Endothelial cell (in vitro differentiated cells): ENCODE data around the gene SLC52A1. TPM values are rescaled to one million over a fixed set of nuclear protein-coding genes. Genes with fewer than 3 reads are reported as not detected.
"Not testable (repeated sequence)": the region's sequence is repeated elsewhere in the genome, so short reads cannot be mapped to it uniquely, and the experiment has no call there.

ENCODE experiments used
- DNase-seq: peaks from one replicate; pipeline ENCODE4 v3.0.0; 2021; ENCODE audit warnings: low spot score
- H3K27ac Mint-ChIP-seq: one replicate; pipeline ENCODE4 v1.8.0; 2021; ENCODE audit warnings: mixed read lengths, inconsistent platforms; ENCODE audit not compliant: unreplicated experiment
- H3K27me3 Mint-ChIP-seq: one replicate; pipeline ENCODE4 v1.8.0; 2021; ENCODE audit warnings: mild to moderate bottlenecking, moderate library complexity, mixed read lengths, inconsistent platforms; ENCODE audit not compliant: unreplicated experiment
- H3K36me3 Mint-ChIP-seq: one replicate; pipeline ENCODE4 v1.8.0; 2021; ENCODE audit warnings: mild to moderate bottlenecking, low read depth, mixed read lengths, inconsistent platforms; ENCODE audit not compliant: unreplicated experiment
- H3K4me1 Mint-ChIP-seq: one replicate; pipeline ENCODE4 v1.8.0; 2021; ENCODE audit warnings: mild to moderate bottlenecking, mixed read lengths, inconsistent platforms; ENCODE audit not compliant: unreplicated experiment
- H3K4me3 Mint-ChIP-seq: one replicate; pipeline ENCODE4 v1.8.0; 2021; ENCODE audit warnings: mild to moderate bottlenecking, mixed read lengths, inconsistent platforms; ENCODE audit not compliant: unreplicated experiment
- H3K9me3 Mint-ChIP-seq: one replicate; pipeline ENCODE4 v1.8.0; 2021; ENCODE audit warnings: mixed read lengths, inconsistent platforms; ENCODE audit not compliant: unreplicated experiment
- CTCF ChIP-seq: fragments of 200-600 bp; sonication (generic); IDR thresholded peaks from one replicate; pipeline ENCODE4 v1.5.0; 2021; ENCODE audit warnings: antibody characterized with exemption; ENCODE audit not compliant: unreplicated experiment
- long read RNA-seq: library from polyadenylated mRNA; unstranded; transcript quantifications from one replicate; pipeline ENCODE4 v2.0.0, GENCODE V29; 2020; ENCODE audit not compliant: unreplicated experiment
- total RNA-seq: library from RNA; stranded (reverse); fragmentation: NEBNext Ultra II Directional; extraction: Animal tissue kit (Norgen Biotek cat#: 25700); gene quantifications from one replicate; pipeline ENCODE4 v1.2.1, GENCODE V29; 2021; ENCODE audit not compliant: unreplicated experiment

The SLC52A1 gene
- total RNA-seq = 0.21 TPM
- long read RNA-seq, partial matches to known transcripts = 0 of 1 reads
- long read RNA-seq, other reads (novel, unspliced or antisense) = 1 of 1 reads

DNA sequence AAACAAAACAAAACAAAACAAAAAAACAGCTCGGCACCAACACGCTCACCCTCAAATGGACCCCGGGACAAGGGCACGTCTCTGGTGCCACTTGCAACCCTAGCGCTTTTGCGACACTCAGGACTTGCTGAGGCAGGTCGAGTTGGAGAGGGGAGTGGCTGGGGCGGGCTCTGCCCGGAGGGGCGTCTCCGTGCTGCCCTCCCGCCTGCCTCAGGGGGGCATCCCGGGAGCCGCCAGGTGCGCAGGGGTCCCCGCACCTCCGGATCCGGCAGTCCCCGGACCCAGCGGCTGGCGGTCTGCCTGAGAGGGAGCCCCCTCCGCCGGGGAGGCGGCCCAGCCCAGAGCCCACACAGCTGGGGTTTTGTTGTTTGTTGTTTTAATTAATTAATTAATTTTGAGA, at the start of gene SLC52A1:
TSS of gene SLC52A1 (minus strand) at position 112 of the 400 bp plus-strand sequence. CDS start 820 bp downstream, outside the sequence.
- H3K9me3 Mint-ChIP-seq = no peaks in the 10 kb centered on the region
- peaks cover 7% of the 10 kb centered on the region for H3K27me3 Mint-ChIP-seq
- no peak for TF ChIP-seq CTCF
- H3K27ac Mint-ChIP-seq = no peak within 1 kb of the TSS
- H3K4me3 Mint-ChIP-seq = no peak within 1 kb of the TSS
- H3K36me3 Mint-ChIP-seq = no peaks in the 10 kb centered on the region
- DNase-seq = no peak
- H3K4me1 Mint-ChIP-seq = peaks cover 3% of the 10 kb centered on the region

DNA sequence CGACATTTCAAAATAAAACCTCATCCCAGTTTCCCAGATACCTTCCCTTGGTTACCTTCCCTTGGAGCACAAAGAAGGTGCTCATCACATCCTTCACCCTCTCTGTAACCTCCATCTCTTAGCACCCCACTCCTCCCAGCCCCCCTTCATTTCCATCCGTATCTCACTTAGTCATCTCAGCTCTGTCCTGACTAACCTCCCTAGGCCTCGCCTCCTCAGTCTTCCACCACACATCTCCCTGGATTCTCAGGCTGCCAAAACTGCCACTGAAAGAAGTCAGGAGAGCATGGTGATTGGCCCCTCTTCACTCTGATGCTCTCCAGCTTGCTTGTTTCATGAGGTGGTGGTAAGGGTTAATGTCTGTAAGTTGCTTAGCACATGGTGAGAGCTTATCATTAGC, 45.4 kb upstream of the SLC52A1 start:
- Mint-ChIP-seq H3K27ac (no peak overlapping the region), H3K27me3 (peaks cover 10% of the 10 kb centered on the region), H3K9me3 (peaks cover 6% of the 10 kb centered on the region), H3K4me1 (no peaks in the 10 kb centered on the region), H3K36me3 (no peaks in the 10 kb centered on the region), H3K4me3 (no peak overlapping the region)
- TF ChIP-seq CTCF = no peak
- DNase-seq = no peak

DNA sequence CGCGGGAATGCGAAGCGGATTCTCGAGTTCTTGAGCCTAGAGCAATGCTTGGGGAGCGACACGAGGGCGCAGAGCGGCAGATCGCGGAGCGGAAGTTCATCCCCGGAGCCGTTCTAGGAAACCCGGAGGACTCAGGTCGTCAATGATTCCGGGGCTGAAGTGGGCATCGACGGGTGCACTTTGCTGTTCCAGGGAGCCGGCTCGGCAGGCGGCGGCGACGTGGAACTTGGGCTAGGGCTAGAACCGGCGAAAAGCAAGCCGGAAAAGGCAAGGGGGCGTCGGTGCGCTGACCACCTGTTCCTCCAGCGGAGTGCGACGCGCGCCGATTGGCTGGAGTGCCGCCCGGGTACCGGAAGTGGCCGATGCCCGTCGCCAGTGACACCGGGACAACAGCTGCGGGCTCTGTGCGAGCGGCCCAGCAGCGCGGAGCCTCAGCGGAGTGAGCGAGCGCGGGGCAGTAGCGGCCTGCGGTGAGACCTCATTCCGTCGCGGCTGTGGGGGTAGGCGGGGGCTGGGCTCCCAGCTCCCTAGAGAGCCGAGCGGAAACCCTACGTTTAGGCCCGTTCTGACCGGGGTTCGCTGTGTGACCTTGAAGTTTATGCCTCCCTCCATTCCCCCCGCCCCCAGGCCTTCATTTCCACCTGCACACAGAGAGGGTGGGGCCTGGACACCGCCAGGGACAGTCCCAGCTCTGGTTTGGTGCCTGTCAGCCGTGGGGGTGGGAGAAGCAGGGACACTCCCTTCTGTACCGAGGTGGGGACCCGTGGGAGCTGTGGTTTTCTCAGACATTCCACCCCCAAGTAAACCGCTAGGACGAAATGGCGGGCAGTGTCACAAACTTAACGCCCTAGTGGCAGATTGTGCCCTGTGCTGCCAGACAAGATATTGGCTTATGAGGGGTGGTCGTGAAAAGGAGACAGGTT, 43.1 kb upstream of the SLC52A1 start, which contains the start of gene ZFP3:
TSS of gene ZFP3 (plus strand) at position 362 of the 923 bp plus-strand sequence. CDS start 13,038 bp downstream, outside the sequence.
- Mint-ChIP-seq H3K4me3 (peak within 1 kb of the TSS; percentile 72), H3K27me3 (peaks cover 10% of the 10 kb centered on the region), H3K27ac (no peak within 1 kb of the TSS), H3K36me3 (no peaks in the 10 kb centered on the region), H3K4me1 (peaks cover 3% of the 10 kb centered on the region), H3K9me3 (no peaks in the 10 kb centered on the region)
- DNase-seq = peak; percentile 9
- TF ChIP-seq CTCF = no peak

DNA sequence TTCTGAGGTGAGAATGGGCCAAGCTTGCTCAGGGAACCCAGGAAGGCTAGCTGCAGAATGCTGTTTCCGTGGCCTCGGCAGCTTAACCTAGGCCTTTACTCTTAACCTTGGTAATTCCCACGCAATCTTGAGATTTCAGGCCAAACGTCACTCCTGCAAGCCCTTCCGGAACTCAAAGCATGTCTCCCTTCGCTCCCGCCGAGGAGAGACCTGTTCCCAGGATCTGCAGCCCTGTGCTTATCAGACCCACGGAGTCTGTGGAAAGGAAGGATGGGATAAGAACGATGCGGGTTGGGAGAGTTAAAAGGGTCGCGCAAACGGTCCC, 42.5 kb upstream of the SLC52A1 start:
- Mint-ChIP-seq H3K4me3 (peak overlapping the region; percentile 72), H3K27me3 (peaks cover 10% of the 10 kb centered on the region), H3K36me3 (no peaks in the 10 kb centered on the region), H3K27ac (no peak overlapping the region), H3K4me1 (peaks cover 3% of the 10 kb centered on the region), H3K9me3 (no peaks in the 10 kb centered on the region)
- TF ChIP-seq CTCF = no peak
- no peak for DNase-seq

GRCh38 chr17:5077275-5077674, 42.0 kb upstream of the SLC52A1 start:
- H3K27me3 Mint-ChIP-seq = peaks cover 15% of the 10 kb centered on the region
- H3K4me1 Mint-ChIP-seq, H3K36me3 Mint-ChIP-seq, H3K9me3 Mint-ChIP-seq, H3K4me3 Mint-ChIP-seq, DNase-seq, H3K27ac Mint-ChIP-seq: not testable (repeated sequence)

DNA sequence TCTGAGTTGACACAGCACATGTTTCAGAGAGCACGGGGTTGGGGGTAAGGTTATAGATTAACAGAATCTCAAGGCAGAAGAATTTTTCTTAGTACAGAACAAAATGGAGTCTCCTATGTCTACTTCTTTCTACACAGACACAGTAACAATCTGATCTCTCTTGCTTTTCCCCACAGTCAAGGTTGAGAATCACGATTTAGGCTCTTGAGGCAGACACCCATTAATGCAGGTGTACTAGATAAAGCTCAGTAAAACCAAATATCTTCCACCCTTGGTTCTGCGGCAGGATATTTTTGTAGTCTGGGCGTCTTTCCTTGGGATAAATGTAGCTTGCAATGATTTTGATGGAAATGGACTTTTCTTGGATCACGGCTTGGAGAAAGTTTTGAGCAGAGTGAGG, 40.2 kb upstream of the SLC52A1 start:
- H3K27ac Mint-ChIP-seq, DNase-seq, H3K9me3 Mint-ChIP-seq, H3K4me3 Mint-ChIP-seq, H3K36me3 Mint-ChIP-seq: not testable (repeated sequence)
- Mint-ChIP-seq H3K27me3 (peaks cover 14% of the 10 kb centered on the region), H3K4me1 (peaks cover 14% of the 10 kb centered on the region)
